Right ventricle myocardium inferior (tissue), 1 donor: ENCODE data around the gene ZNF487. TPM values are rescaled to one million over a fixed set of nuclear protein-coding genes. Genes with fewer than 3 reads are reported as not detected.

Source experiments
- ATAC-seq: fragments of 200-7000 bp; cut with Tn5 transposase; one replicate; pipeline ENCODE4 v1.9.1; 2020; ENCODE audit warnings: mild to moderate bottlenecking, moderate library complexity
- DNase-seq: peaks from one replicate; pipeline ENCODE4 v3.0.0; 2021; ENCODE audit errors: missing footprints
- intact Hi-C: fragments of 100-400 bp; cut with DNase I; formaldehyde crosslinking; loops from one replicate; pipeline ENCODE4 v1.11.0; 2022
- total RNA-seq: library from RNA; stranded (reverse); fragmentation: NEBNext Ultra II Directional; extraction: Animal tissue kit (Norgen Biotek cat#: 25700); gene quantifications from one replicate; pipeline ENCODE4 v1.2.1, GENCODE V29; 2021
- donor health status: DM: no; HTN: yes; CAD: no; lungs with severe emphysema.

The ZNF487 gene
- total RNA-seq, 1 donor from 2014 or later: 2.7 TPM

DNA sequence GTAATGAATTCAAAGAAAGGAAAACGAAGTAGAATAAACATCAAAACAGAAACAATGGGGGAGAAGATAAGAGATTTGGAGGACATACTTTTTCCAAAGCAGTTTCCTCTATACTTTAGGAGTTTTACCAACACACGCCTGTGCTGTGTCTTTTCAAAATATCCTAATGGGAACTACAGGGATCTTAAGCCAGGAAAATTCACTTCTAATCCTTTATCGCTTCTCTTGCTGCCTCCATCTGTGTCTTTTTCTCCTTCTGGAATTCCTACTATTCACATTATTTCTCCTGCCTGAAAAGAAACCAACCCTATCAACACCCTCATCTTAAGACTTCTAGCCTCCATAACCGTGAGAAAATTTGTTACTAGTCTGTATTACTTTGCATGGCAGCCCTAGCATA, 34.7 kb upstream of the ZNF487 start:
- ATAC-seq (no peak), DNase-seq (no peak)

GRCh38 chr10:43402880-43403452, 33.9 kb upstream of the ZNF487 start:
- no peak for DNase-seq
- intact Hi-C loops: no loop called here

More for the DNA sequence above, 34.7 kb upstream of the ZNF487 start:
- intact Hi-C loops: no loop called here

GRCh38 chr10:43403911-43404703, 32.8 kb upstream of the ZNF487 start:
- no peak for ATAC-seq
- no peak for DNase-seq
- intact Hi-C loops: no loop called here

More at GRCh38 chr10:43402880-43403452, 33.9 kb upstream of the ZNF487 start:
- ATAC-seq: no peak

DNA sequence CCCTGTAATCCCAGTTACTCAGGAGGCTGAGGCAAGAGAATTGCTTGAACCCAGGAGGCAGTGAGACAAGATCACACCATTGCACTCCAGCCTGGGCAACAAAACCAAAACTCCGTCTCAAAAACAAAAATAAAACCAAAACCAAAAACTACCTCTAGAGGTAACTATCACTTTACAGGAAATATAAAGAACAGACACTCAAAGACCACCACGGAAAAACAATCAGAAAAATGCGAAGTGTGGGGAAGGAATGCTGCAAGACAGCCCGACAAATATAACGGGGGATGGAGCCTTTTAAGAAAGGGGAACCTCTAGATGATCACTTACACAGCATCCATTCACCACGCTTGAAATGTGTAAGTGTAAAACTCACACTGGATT, 32.2 kb upstream of the ZNF487 start:
- intact Hi-C loops: no loop called here
- DNase-seq: no peak
- no peak for ATAC-seq

- intact Hi-C loops: no loop called here
Measured at GRCh38 chr10:43407148-43407575, 29.7 kb upstream of the ZNF487 start.

GRCh38 chr10:43407576-43408330, 29.2 kb upstream of the ZNF487 start:
- intact Hi-C loops: no loop called here
- DNase-seq (peak; percentile 96), ATAC-seq (peak; percentile 78)

More at GRCh38 chr10:43407148-43407575, 29.7 kb upstream of the ZNF487 start:
- ATAC-seq (peak; percentile 26), DNase-seq (peak; percentile 91)

DNA sequence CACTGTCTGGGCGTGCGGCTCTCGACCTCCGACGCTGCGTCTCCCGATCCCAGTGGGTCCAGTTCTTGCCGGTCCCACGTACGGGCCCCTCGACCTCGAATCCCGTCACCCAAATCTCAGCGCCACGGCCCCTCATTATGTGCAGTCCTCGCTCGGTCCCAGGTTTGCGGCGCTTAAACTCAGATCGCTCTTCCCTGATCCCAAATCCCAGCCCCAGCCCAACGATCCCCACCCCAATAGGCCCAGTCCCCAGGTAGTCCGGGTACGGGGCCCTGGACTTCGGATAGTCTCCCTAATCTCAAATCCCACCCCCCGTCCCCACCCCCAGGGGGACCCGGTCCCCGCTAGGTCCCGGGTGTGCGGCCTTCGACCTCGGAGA, 28.6 kb upstream of the ZNF487 start:
- no peak for ATAC-seq
- no peak for DNase-seq
- intact Hi-C loops: no loop called here

- intact Hi-C loops: loop anchor here (1.0 kb wide), 2 partner anchors 11 to 27 kb away; no protein-coding TSS in a partner anchor
- DNase-seq (peak; percentile 97), ATAC-seq (peak; percentile 93)
Measured at GRCh38 chr10:43408710-43409384, 28.1 kb upstream of the ZNF487 start, which contains the start of gene HNRNPF. TSS of gene HNRNPF (minus strand) at chr10:43409186. CDS start at chr10:43387884, 21,302 bp downstream.

- DNase-seq: peak; percentile 77
- intact Hi-C loops: loop anchor here (1.0 kb wide), 2 partner anchors 11 to 27 kb away; no protein-coding TSS in a partner anchor
- ATAC-seq: no peak
Measured at GRCh38 chr10:43409385-43410109, 27.4 kb upstream of the ZNF487 start.

DNA sequence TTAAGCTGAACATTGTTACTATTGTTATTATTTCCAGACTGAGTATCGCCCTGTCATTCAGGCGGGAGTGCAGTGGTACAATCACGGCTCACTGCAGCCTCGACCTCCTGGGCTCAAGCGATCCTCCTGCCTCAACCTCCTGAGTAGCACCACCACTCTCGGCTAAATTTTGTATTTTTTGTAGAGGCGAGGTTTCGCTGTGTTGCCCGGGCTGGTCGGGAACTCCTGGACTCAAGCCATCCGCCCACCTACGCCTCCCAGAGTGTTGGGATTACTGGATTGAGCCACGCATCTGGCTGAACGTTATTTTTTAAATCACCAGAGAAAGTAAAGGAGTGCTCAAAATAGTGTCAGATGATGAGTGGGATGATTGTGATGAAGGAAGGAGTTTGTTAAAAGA, 26.6 kb upstream of the ZNF487 start:
- ATAC-seq (no peak), DNase-seq (no peak)
- intact Hi-C loops: no loop called here

- intact Hi-C loops: no loop called here
- no peak for ATAC-seq
Measured at GRCh38 chr10:43411536-43411935, 25.4 kb upstream of the ZNF487 start.

GRCh38 chr10:43415544-43415943, 21.4 kb upstream of the ZNF487 start:
- intact Hi-C loops: no loop called here

More at GRCh38 chr10:43411536-43411935, 25.4 kb upstream of the ZNF487 start:
- DNase-seq: no peak

DNA sequence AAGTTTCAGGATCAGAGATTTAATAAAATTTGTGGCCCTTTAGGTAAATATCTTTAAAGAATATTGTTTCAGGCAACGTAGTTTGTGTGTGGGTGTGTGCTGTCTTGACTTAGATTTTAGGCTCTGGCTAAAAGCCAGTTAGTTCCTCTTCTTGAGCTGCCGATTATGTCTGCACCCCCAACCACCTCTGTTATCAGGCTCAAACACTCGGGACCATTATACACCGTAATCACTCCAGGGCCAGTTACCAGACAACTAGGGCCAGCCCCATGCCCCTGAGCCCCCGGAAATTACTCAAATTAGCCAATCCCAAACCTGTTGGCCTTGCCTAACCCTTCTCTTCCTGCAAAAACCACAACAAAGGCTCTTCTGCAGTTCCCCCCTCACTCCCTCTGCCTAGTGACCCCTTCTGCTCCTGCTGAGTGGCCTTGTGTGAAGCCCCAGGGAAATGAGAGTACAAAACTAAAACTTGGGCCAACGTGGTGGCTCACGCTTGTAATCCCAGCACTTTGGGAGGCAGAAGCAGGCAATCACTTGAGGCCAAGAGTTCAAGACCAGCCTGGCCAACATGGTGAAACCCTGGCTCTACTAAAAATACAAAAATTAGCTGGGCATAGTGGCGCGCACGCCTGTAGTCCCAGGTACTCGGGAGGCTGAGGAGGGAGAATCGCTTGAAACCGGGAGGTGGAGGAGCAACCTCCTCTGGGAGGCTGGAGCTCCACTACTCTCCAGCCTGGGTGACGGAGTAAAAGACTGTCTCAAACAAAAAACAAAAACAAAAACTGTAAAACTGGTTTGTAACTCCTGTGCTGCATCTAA, 18.8 kb upstream of the ZNF487 start:
- no peak for DNase-seq
- intact Hi-C loops: no loop called here
- no peak for ATAC-seq

More at GRCh38 chr10:43415544-43415943, 21.4 kb upstream of the ZNF487 start:
- DNase-seq (no peak), ATAC-seq (no peak)

GRCh38 chr10:43419997-43420368, 16.9 kb upstream of the ZNF487 start:
- DNase-seq (no peak), ATAC-seq (no peak)

DNA sequence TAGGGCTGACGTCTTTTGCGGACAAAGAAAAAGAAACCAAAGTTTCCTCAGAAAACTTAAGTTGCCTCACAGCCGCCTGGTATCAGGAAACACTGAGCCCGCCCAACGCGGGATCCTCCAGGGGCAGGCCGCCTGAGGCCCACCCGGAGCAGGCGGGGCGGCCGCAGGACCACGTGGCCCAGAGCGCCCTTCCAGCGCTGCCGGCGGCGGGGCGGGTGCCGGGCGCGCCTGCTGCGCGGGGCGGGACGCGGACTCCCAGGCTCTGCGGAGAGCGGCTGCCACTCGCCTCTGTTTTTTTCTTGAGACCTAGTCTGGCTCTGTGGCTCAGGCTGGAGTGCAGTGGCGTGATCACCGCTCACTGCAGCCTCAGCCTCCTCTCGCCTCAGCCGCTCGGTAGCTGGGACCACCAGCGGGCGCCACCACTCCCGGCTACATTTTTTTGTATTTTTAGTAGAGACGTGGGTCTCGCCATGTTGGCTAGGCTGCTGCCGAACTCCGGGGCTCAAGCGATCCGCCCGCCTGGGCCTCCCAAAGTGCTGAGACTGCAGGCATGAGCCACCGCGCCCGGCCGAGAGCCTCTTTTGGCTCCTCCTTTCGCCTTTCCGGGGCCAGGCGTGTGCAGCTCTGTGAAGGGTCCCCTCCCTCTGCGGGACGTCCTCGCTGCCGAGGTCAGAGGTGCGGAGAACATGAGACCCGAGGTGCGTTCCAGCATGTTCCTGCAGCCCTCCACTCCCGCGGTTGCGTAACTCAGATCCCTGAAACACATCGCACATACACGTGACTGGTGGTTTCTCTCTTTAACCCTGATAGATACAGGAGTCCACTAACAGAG, 16.3 kb upstream of the ZNF487 start:
- peak; percentile 98 for ATAC-seq

More at GRCh38 chr10:43419997-43420368, 16.9 kb upstream of the ZNF487 start:
- intact Hi-C loops: loop anchor here (1.0 to 2.0 kb wide), 2 partner anchors 11 to 23 kb away; partner anchors contain the start of gene HNRNPF

GRCh38 chr10:43421201-43421507, 15.8 kb upstream of the ZNF487 start:
- intact Hi-C loops: loop anchor here (1.0 to 2.0 kb wide), 2 partner anchors 15 to 24 kb away; no protein-coding TSS in a partner anchor
- DNase-seq: no peak
- ATAC-seq: no peak

More for the DNA sequence above, 16.3 kb upstream of the ZNF487 start:
- intact Hi-C loops: loop anchor here (1.0 to 2.0 kb wide), 3 partner anchors 11 to 24 kb away; partner anchors contain the start of gene HNRNPF
- DNase-seq: peak; percentile 94
